CD4-positive, CD25-positive, alpha-beta regulatory T cell (primary cell): Measurements from ENCODE around the gene TJP3. TPM values are rescaled to one million over a fixed set of nuclear protein-coding genes. Genes with fewer than 3 reads are reported as not detected.

Experiments
- ATAC-seq, 2 donors: fragments of 150-1000 bp; cut with Tn5 transposase; one replicate each; pipeline ENCODE4 v1.10.0; 2021; ENCODE audit warnings: low read depth in 2 of 2, moderate number of reproducible peaks in 2 of 2, moderate library complexity in 1 of 2
- DNase-seq, 3 donors: peaks; one replicate each; pipeline versions ENCODE4 v3.0.0 to v3.0.0-alpha.2; 2012 to 2022; ENCODE audit warnings: mixed read lengths in 1 of 3
- H3K27ac ChIP-seq: one replicate; pipeline ENCODE4 v1.7.0; 2013; ENCODE audit warnings: mild to moderate bottlenecking, low read length; ENCODE audit not compliant: insufficient read depth, poor library complexity, severe bottlenecking
- H3K27me3 ChIP-seq: one replicate; pipeline ENCODE4 v1.7.0; 2013; ENCODE audit warnings: low read length; ENCODE audit not compliant: control insufficient read depth, insufficient read depth
- H3K36me3 ChIP-seq: one replicate; pipeline ENCODE4 v1.7.0; 2013; ENCODE audit warnings: mild to moderate bottlenecking, low read length, moderate library complexity; ENCODE audit not compliant: control insufficient read depth, insufficient read depth
- H3K4me1 ChIP-seq: 2 replicates; pipeline ENCODE4 v1.7.0; 2013; ENCODE audit warnings: mild to moderate bottlenecking, low read length; ENCODE audit not compliant: insufficient read depth, control insufficient read depth, poor library complexity, severe bottlenecking
- H3K4me3 ChIP-seq: one replicate; pipeline ENCODE4 v1.7.0; 2013; ENCODE audit warnings: low read depth, mild to moderate bottlenecking, low read length, moderate library complexity
- H3K9me3 ChIP-seq, 2 experiments: 1 replicate in 1 of 2; 2 replicates in 1 of 2; pipeline ENCODE4 v1.7.0; 2013; ENCODE audit warnings: low read length in 2 of 2, mild to moderate bottlenecking in 1 of 2, moderate library complexity in 1 of 2; ENCODE audit not compliant: control insufficient read depth in 2 of 2
- H3K27ac Mint-ChIP-seq, 3 donors: one replicate each; pipeline ENCODE4 v1.8.0; 2020 to 2022; ENCODE audit warnings: mild to moderate bottlenecking in 3 of 3, mixed read lengths in 3 of 3, moderate library complexity in 2 of 3
- H3K27me3 Mint-ChIP-seq: one replicate; pipeline ENCODE4 v1.8.0; 2022; ENCODE audit warnings: mild to moderate bottlenecking, mixed read lengths
- H3K36me3 Mint-ChIP-seq: one replicate; pipeline ENCODE4 v1.8.0; 2020; ENCODE audit warnings: mixed read lengths
- H3K4me1 Mint-ChIP-seq, 4 donors: one replicate each; pipeline ENCODE4 v1.8.0; 2020 to 2022; ENCODE audit warnings: mixed read lengths in 4 of 4, mild to moderate bottlenecking in 1 of 4
- H3K4me3 Mint-ChIP-seq, 4 donors: one replicate each; pipeline ENCODE4 v1.8.0; 2020 to 2022; ENCODE audit warnings: mild to moderate bottlenecking in 4 of 4, mixed read lengths in 4 of 4, moderate library complexity in 3 of 4
- H3K9me3 Mint-ChIP-seq, 7 donors: one replicate each; pipeline ENCODE4 v1.8.0; 2020 to 2022; ENCODE audit warnings: mixed read lengths in 7 of 7, mild to moderate bottlenecking in 3 of 7, moderate library complexity in 2 of 7
- polyA plus RNA-seq, 4 donors: library from polyadenylated mRNA; unstranded; fragments of 300-500 nt; fragmentation: Illumina TruSeq; gene quantifications; one replicate each; pipeline ENCODE4 v1.2.3, GENCODE V29; 2021
- total RNA-seq: library from RNA; stranded (reverse); gene quantifications from one replicate; pipeline ENCODE4 v1.2.3, GENCODE V29; 2022

Gene TJP3
- total and polyA plus RNA-seq, 5 donors from 2014 or later = 20.6 to 34.4 (median 28.6) TPM

DNA sequence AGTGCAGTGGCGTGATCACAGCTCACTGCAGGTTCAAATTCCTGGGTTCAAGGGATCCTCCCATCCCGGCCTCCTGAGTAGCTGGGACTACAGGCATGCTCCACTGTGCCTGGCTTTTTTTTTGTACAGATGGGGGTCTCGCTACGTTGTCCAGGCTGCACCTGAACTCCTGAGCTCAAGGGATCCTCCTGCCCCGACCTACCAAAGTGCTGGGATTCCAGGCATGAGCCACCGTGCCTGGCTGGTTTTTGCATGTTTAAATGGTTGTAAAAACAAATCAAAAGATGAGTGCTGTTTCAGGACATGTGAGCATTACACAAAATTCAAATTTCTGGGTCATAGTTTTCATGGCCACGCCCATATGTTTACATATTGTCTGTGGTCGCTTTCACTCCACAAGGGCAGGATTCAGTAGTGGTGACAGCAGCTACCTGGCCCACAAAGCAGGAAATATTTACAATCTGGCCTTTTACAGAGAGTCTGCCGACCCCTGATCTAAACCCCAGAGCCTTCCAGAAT lies 72.7 kb downstream of the TJP3 start:
- Mint-ChIP-seq H3K9me3 (peaks cover 2 to 21% (median 7%) of the 10 kb centered on the region in 7 donors), H3K4me3 (no peak overlapping the region), H3K27ac (no peak overlapping the region), H3K4me1 (peaks cover 0 to 10% (median 0%) of the 10 kb centered on the region in 4 donors), H3K36me3 (peaks cover 8% of the 10 kb centered on the region), H3K27me3 (peaks cover 6% of the 10 kb centered on the region)
- no peak for ATAC-seq
- H3K4me1 ChIP-seq = peaks cover 7% of the 10 kb centered on the region
- no peak overlapping the region for H3K4me3 ChIP-seq
- H3K9me3 ChIP-seq = peaks cover 11 to 20% of the 10 kb centered on the region in 2 experiments
- no peaks in the 10 kb centered on the region for H3K27me3 ChIP-seq
- peak in 1 of 3 donors; percentile 23 for DNase-seq
- no peaks in the 10 kb centered on the region for H3K36me3 ChIP-seq
- H3K27ac ChIP-seq = no peak overlapping the region

DNA sequence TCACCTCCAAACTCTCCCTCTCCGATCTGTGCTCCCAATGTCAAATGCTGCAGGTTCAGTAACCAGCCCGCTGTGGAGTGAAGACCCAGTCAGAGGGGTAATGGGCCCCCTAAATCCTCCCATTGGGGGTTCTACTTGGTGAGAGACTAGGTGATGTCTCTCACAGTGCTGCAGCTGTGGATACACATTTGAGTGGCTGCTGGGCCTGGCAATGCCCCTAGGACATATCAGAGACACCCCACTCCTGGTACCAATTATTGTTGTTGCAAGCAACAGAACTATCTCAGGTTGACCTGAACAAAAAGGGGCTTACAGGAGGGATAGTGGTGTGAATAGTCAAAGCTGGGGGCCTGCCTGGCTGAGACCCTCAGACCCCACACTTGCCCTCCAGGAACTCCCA lies 73.4 kb downstream of the TJP3 start:
- Histone ChIP-seq H3K27ac (no peak overlapping the region), H3K36me3 (no peaks in the 10 kb centered on the region), H3K9me3 (peaks cover 11 to 20% of the 10 kb centered on the region in 2 experiments), H3K4me1 (peaks cover 7% of the 10 kb centered on the region), H3K27me3 (no peaks in the 10 kb centered on the region), H3K4me3 (no peak overlapping the region)
- peaks cover 0 to 12% (median 0%) of the 10 kb centered on the region in 4 donors for H3K4me1 Mint-ChIP-seq
- H3K27ac Mint-ChIP-seq = no peak overlapping the region
- DNase-seq = no peak
- peaks cover 8% of the 10 kb centered on the region for H3K36me3 Mint-ChIP-seq
- H3K4me3 Mint-ChIP-seq = no peak overlapping the region
- H3K27me3 Mint-ChIP-seq = peaks cover 7% of the 10 kb centered on the region
- no peak for ATAC-seq
- peaks cover 2 to 21% (median 7%) of the 10 kb centered on the region in 7 donors for H3K9me3 Mint-ChIP-seq

DNA sequence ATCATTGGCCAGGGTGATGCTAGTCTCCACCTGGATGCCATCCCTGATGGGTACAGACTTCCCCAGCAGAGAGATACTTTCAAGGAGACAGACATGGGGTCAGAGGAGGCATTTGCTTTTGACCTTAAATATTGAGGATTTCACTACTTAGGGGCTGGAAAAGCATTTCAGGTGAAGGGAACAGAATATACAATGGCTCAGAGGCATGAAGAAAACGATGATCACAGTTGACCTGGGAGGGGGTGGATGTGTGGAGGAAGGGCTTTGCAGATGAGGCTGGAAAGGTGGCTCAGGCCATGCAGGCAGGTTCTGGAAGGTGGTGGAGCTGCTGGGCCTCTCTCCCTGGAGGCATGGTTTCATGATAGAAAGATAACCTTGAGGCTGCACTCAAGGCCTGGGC lies 74.1 kb downstream of the TJP3 start:
- Histone ChIP-seq H3K36me3 (no peaks in the 10 kb centered on the region), H3K27ac (no peak overlapping the region), H3K4me3 (no peak overlapping the region), H3K4me1 (peaks cover 7% of the 10 kb centered on the region), H3K27me3 (no peaks in the 10 kb centered on the region), H3K9me3 (peaks cover 11 to 20% of the 10 kb centered on the region in 2 experiments)
- peaks cover 12% of the 10 kb centered on the region for H3K27me3 Mint-ChIP-seq
- ATAC-seq = no peak
- no peak for DNase-seq
- peaks cover 8% of the 10 kb centered on the region for H3K36me3 Mint-ChIP-seq
- peaks cover 0 to 14% (median 0%) of the 10 kb centered on the region in 4 donors for H3K4me1 Mint-ChIP-seq
- H3K9me3 Mint-ChIP-seq = peaks cover 2 to 21% (median 7%) of the 10 kb centered on the region in 7 donors
- peak overlapping the region in 1 of 3 donors; percentile 50 for H3K27ac Mint-ChIP-seq
- no peak overlapping the region for H3K4me3 Mint-ChIP-seq

DNA sequence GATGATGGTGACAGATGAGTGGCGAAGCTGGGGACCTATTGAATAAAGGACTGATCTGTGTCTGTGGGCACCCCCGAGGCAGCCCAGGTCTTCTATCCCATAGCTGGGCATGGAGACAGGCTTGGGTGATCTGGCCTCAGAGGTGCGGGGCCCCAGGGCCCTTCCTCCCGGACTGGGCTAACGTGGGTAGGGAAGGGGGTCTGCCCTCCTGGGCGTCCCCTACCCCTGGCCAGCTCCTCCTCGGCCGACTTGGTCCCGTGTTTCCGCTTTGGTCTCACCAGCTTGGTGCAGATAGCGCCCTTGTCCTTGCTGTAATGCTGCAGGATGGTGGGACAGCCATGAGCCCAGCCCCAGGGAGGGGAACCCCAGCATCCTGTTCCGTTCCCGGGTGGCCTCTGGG lies 74.7 kb downstream of the TJP3 start:
- DNase-seq (no peak), ATAC-seq (no peak)
- no peak overlapping the region for H3K27ac Mint-ChIP-seq
- H3K36me3 Mint-ChIP-seq = peaks cover 8% of the 10 kb centered on the region
- peaks cover 12% of the 10 kb centered on the region for H3K27me3 Mint-ChIP-seq
- H3K4me1 Mint-ChIP-seq = peaks cover 0 to 14% (median 0%) of the 10 kb centered on the region in 4 donors
- Histone ChIP-seq H3K9me3 (peaks cover 11 to 20% of the 10 kb centered on the region in 2 experiments), H3K4me3 (no peak overlapping the region), H3K4me1 (peaks cover 7% of the 10 kb centered on the region), H3K27me3 (no peaks in the 10 kb centered on the region), H3K27ac (no peak overlapping the region), H3K36me3 (no peaks in the 10 kb centered on the region)
- no peak overlapping the region for H3K4me3 Mint-ChIP-seq
- H3K9me3 Mint-ChIP-seq = peaks cover 2 to 21% (median 7%) of the 10 kb centered on the region in 7 donors

DNA sequence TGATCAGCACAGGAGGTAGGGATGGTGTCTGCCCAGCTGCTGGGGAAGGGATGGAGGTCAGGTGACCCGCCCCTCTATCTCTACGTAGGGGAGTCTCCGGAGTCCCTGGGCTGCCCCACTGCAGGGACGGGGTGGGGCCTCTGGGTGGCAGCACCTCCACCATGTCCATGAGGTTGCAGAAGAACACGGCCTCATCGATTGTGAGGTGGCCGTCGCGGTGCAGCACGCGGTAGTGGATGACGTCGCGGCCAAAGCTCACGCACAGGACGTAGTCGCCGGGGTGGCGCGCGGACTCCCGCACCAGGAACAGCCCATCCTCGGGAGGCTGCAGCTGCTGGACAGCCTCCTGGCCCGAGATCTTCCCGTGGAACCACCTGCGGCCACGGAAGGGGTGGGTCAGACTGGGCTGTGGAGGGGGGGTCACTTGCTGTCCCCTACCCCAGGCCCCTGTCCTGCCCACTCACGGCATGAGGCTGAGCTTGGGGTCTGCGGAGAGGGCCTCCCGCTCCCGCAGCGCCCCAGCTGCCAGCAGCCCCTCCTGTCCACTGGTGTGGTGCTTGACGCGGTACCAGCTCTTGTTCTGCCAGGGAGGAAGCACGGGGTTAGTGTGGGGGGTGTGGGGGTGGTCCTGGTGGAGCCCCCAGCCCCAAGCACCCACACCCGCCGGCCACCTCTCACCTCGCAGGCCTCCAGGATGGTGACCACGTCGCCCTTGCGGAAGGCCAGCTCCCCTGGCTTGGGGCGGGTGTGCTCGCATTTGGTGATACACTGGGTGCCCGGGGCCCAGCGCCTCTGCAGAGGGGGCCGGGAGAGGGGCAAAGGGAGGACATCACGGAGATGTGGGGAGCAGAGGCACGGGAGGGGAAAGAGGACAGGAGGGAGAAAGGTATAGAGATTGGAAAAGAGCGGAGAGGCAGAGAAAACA lies 75.7 kb downstream of the TJP3 start:
- Mint-ChIP-seq H3K36me3 (peaks cover 8% of the 10 kb centered on the region), H3K4me3 (peak overlapping the region in 3 of 4 donors; percentile 47 to 81 (median 76)), H3K4me1 (peaks cover 0 to 14% (median 0%) of the 10 kb centered on the region in 4 donors), H3K27ac (no peak overlapping the region), H3K27me3 (peaks cover 15% of the 10 kb centered on the region), H3K9me3 (peaks cover 2 to 21% (median 7%) of the 10 kb centered on the region in 7 donors)
- H3K4me3 ChIP-seq = no peak overlapping the region
- peaks cover 11 to 20% of the 10 kb centered on the region in 2 experiments for H3K9me3 ChIP-seq
- ATAC-seq (no peak), DNase-seq (no peak)
- H3K36me3 ChIP-seq = no peaks in the 10 kb centered on the region
- H3K27me3 ChIP-seq = no peaks in the 10 kb centered on the region
- no peak overlapping the region for H3K27ac ChIP-seq
- peaks cover 7% of the 10 kb centered on the region for H3K4me1 ChIP-seq

DNA sequence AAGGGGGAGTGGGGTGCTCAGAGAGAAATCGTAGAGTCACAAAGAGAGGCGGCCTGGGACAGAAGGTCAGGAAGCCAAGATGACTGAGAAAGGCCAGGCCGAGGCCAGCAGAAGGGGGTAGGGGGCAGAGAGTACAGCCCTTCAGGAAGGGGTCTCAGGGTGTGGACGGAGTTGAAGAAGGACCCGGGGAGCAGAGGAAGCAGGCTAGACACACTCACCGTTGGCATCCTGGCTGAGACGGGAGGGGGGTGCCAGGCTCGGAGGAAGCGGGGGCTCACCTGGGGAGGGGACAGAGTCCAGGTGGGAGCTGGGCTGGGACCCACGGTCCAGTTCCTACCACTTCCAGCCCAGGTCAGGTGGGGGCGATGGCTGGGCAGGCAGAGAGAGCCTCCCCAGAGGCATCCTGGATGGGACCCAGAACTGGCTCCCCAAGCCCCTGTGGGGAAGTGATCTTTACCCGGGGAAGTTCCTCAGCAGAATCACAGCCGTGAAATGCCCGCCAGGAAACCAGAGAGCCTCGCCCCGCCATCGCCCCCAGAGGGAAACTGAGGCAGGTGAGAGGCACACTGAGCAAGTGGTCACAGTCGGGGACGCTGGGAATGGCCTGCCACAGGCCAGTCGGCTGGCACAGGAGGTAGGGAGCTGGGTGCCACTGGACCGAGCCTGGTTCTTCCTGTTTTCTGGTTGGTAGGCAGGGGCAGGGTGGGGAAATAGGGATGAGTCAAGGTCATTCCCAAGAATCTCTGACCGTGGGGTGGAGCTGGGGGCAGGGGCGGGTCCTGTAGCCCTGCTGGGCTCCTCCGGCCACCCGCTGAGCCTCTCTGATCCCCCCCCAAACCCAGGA lies 76.6 kb downstream of the TJP3 start:
- Histone ChIP-seq H3K4me3 (no peak overlapping the region), H3K9me3 (peaks cover 11 to 20% of the 10 kb centered on the region in 2 experiments), H3K36me3 (no peaks in the 10 kb centered on the region), H3K27ac (no peak overlapping the region), H3K4me1 (peaks cover 7% of the 10 kb centered on the region), H3K27me3 (no peaks in the 10 kb centered on the region)
- H3K36me3 Mint-ChIP-seq = peaks cover 8% of the 10 kb centered on the region
- ATAC-seq (no peak), DNase-seq (no peak)
- H3K27me3 Mint-ChIP-seq = peaks cover 23% of the 10 kb centered on the region
- peak overlapping the region in 2 of 4 donors; percentile 76 to 81 for H3K4me3 Mint-ChIP-seq
- H3K27ac Mint-ChIP-seq = no peak overlapping the region
- H3K9me3 Mint-ChIP-seq = peaks cover 2 to 21% (median 7%) of the 10 kb centered on the region in 7 donors
- peaks cover 0 to 14% (median 0%) of the 10 kb centered on the region in 4 donors for H3K4me1 Mint-ChIP-seq

DNA sequence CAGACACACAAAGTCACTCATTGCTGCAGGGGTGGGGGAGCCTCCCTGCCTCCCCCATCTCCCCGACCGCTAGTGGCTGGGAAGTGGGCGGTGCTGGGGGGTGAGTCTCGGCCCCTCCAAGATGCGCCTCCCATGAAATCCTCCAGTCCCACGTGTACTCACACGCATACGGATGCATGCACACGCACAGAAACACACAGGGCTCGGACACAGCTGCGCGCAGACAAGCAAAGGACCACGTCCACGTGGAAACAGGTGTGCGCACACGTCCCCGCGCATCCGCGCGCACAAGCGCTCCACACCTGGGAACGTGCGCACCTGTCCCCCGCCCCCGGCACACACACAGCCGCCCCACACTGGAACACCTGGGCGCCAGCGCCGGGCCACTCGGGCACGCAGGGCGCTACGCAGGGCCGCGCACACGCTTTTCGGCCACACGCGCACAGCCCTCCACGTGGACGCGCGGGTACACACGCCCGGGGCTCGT lies 77.3 kb downstream of the TJP3 start:
- Histone ChIP-seq H3K27ac (no peak overlapping the region), H3K36me3 (no peaks in the 10 kb centered on the region), H3K4me1 (peaks cover 7% of the 10 kb centered on the region), H3K4me3 (no peak overlapping the region), H3K27me3 (no peaks in the 10 kb centered on the region), H3K9me3 (peaks cover 11 to 20% of the 10 kb centered on the region in 2 experiments)
- H3K9me3 Mint-ChIP-seq = peaks cover 4 to 21% (median 7%) of the 10 kb centered on the region in 7 donors
- peaks cover 25% of the 10 kb centered on the region for H3K27me3 Mint-ChIP-seq
- peaks cover 0 to 14% (median 2%) of the 10 kb centered on the region in 4 donors for H3K4me1 Mint-ChIP-seq
- ATAC-seq (peak in 1 of 2 donors; percentile 29), DNase-seq (no peak)
- peaks cover 9% of the 10 kb centered on the region for H3K36me3 Mint-ChIP-seq
- H3K27ac Mint-ChIP-seq = no peak overlapping the region
- H3K4me3 Mint-ChIP-seq = peak overlapping the region in 2 of 4 donors; percentile 74 to 81
